Activated CD8-positive, alpha-beta memory T cell treated with anti-CD3 and anti-CD28 coated beads for 4 hours (primary cell): Measurements from ENCODE around the gene KANSL1.

Source experiments
- DNase-seq, 2 donors: peaks; one replicate each; pipeline ENCODE4 v3.0.0-alpha.2; 2020; ENCODE audit warnings: low read depth in 2 of 2

Gene KANSL1

GRCh38 chr17:46000757-46001156, 192.5 kb downstream of the KANSL1 start:
- DNase-seq = no peak

DNA sequence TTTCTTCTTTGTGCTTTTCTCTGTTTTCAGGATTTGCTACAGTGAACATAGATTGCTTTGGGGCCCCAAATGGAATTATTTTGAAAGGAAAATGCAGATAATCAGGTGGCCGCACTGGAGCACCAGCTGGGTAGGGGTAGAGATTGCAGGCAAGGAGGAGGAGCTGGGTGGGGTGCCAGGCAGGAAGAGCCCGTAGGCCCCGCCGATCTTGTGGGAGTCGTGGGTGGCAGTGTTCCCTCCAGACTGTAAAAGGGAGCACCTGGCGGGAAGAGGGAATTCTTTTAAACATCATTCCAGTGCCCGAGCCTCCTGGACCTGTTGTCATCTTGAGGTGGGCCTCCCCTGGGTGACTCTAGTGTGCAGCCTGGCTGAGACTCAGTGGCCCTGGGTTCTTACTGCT, 192.9 kb downstream of the KANSL1 start:
- no peak for DNase-seq

GRCh38 chr17:45999900-46000290, 193.3 kb downstream of the KANSL1 start:
- DNase-seq = no peak

- DNase-seq = no peak
These were observed 194.0 kb downstream of the KANSL1 start, which contains the start of gene STH for GRCh38 chr17:45998987-45999899. Gene STH (plus strand): TSS chr17:45999250. CDS start chr17:45999280, 30 bp downstream.

DNA sequence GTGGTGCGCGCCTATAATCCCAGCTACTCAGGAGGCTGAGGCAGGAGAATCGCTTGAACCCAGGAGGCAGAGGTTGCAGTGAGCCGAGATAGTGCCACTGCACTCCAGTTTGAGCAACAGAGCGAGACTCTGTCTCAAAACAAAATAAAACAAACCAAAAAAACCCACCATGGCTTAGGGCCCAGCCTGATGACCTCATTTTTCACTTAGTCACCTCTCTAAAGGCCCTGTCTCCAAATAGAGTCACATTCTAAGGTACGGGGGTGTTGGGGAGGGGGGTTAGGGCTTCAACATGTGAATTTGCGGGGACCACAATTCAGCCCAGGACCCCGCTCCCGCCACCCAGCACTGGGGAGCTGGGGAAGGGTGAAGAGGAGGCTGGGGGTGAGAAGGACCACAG, 195.6 kb downstream of the KANSL1 start:
- DNase-seq = no peak

GRCh38 chr17:45997166-45997565, 196.1 kb downstream of the KANSL1 start:
- no peak for DNase-seq

GRCh38 chr17:45996282-45996937, 196.8 kb downstream of the KANSL1 start:
- DNase-seq = no peak

- no peak for DNase-seq
These were observed 197.5 kb downstream of the KANSL1 start for GRCh38 chr17:45995627-45996270.

DNA sequence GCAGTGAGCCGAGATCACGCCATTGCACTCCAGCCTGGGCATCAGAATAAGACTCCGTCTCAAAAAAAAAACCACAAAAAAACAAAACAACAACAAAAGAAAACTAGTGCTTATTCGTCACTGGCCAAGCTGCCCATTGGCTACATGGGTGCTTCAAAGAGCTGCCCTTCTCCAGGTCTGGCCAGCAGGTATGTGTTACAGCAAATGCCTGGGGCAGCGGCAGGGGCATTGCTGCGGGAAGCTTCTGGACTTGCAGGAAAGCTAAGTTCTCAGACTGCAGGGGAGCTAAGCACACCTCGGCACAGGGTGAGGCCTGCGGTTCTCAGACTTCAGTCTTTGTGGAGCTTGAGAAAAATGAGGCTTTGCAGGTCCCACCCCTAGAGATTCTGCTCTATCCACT, 198.2 kb downstream of the KANSL1 start:
- DNase-seq = no peak

DNA sequence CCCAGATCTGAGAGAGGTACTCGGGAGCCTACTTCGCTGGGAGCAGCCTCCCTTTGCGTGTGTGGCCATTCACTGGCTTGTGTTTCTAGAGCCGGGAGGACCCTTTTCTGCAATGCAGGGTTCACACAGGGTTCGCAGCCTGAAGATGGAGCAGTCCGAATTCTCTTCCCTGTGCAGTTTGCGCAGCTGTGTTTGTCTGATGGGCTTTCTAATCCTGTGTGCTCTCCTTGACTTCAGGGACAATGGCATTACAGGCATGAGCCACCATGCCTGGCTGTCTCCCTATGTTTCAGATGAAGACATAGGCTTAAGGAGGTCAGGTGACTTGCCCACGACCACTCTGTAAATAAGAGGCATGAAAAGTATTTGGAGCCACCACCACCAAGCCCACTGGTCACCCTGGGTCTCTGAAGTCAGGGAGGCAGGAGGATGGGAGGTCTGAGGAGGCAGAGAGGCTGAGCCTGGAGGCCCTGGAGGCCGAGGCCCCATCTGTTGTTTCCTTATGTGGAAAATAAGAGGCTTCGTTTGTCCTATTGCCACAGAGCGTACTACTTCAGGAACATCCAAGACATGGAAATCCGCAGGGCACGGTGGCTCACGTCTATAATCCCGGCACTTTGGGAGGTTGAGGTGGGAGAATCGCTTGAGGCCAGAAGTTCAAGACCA, 199.1 kb downstream of the KANSL1 start:
- no peak for DNase-seq

DNA sequence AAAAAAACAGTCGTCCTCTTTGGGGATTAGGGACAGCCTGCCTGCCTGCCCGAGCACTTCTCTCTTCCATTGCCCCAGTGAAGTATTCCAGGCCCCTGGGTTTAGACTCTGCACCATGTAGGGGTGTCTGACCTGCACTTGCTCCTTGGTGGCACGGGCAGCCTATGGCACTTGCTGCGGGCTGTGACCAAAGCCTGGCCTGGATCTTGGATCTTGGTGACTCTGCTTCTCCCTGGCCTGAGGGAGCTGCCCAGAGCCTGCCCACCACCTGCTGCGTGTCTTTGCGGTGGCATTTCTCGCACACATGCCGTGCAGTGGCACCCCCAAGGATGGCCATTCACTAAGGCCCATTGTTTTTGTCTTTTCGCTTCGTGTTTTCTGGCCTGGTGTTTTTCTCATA, 200.3 kb downstream of the KANSL1 start:
- DNase-seq = no peak

GRCh38 chr17:45992175-45992574, 201.1 kb downstream of the KANSL1 start:
- no peak for DNase-seq

- no peak for DNase-seq
These were observed 201.9 kb downstream of the KANSL1 start for GRCh38 chr17:45991341-45991740.

- no peak for DNase-seq
These were observed 202.3 kb downstream of the KANSL1 start for GRCh38 chr17:45990886-45991285.

- DNase-seq = no peak
These were observed 203.5 kb downstream of the KANSL1 start for GRCh38 chr17:45989759-45990158.

DNA sequence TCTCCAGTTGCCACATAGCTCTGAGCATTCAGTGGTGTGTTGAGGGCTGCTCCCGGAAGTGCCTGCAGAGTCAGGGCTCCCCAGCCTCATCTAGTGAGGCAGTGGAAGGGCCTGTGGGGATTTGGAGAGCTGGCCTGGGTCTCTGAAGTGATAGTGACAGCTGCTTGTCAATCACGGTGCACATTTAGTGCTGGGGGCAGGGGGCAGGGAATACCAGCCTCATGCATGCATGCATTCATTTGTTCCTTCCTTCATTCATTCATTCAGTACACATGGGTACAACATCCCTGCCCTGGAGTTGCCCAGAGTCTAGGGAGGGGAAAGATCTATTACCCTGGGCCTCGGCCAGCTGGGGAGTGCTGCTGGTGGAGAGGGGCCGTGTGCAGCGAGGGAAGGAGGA, 205.5 kb downstream of the KANSL1 start:
- DNase-seq = no peak

GRCh38 chr17:45986056-45986455, 207.2 kb downstream of the KANSL1 start:
- DNase-seq = no peak

GRCh38 chr17:45985447-45985846, 207.8 kb downstream of the KANSL1 start:
- DNase-seq = no peak

DNA sequence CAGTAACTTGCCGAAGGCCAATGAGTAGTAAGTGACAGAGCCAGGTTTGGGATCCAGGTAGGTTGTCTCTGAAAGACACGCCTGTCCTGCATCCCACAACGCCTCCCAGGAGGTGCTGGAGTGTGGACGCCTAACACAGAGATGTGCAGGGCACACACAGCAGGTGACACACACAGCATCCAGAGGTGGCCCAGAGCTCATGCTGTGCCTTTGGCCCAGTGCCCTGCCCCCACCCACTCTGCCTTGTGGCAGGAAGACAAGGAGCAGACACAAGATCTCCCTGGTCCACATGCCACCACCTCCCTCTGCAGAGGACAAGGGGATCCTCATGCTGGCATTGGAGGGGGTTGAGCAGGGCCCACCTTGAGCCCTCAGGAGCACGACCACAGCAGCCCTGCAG, 208.9 kb downstream of the KANSL1 start:
- no peak for DNase-seq

DNA sequence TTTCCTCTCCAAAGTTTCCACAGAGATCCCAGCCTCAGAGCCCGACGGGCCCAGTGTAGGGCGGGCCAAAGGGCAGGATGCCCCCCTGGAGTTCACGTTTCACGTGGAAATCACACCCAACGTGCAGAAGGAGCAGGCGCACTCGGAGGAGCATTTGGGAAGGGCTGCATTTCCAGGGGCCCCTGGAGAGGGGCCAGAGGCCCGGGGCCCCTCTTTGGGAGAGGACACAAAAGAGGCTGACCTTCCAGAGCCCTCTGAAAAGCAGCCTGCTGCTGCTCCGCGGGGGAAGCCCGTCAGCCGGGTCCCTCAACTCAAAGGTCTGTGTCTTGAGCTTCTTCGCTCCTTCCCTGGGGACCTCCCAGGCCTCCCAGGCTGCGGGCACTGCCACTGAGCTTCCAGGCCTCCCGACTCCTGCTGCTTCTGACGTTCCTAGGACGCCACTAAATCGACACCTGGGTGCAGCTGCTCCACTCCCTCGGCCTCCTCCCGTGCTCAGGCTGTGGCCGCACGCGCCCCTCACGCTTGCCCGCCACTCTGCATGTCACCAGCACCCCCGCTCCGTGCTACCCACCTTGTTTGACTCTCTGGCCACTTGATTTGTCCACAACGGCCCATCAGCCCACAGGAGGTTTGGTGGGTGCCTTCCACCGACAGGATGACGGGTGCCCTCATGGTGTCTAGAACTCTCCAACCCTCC, 209.5 kb downstream of the KANSL1 start:
- no peak for DNase-seq
